GM21737 (cell line): ENCODE measurements around the gene TMEM183A.

Source experiments
- ATAC-seq: cut with Tn5 transposase; IDR thresholded peaks from one replicate; pipeline ENCODE4 v1.9.1; 2021; ENCODE audit warnings: mild to moderate bottlenecking, moderate library complexity; ENCODE audit not compliant: unreplicated experiment

TMEM183A gene, protein sequence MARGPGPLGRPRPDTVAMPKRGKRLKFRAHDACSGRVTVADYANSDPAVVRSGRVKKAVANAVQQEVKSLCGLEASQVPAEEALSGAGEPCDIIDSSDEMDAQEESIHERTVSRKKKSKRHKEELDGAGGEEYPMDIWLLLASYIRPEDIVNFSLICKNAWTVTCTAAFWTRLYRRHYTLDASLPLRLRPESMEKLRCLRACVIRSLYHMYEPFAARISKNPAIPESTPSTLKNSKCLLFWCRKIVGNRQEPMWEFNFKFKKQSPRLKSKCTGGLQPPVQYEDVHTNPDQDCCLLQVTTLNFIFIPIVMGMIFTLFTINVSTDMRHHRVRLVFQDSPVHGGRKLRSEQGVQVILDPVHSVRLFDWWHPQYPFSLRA

DNA sequence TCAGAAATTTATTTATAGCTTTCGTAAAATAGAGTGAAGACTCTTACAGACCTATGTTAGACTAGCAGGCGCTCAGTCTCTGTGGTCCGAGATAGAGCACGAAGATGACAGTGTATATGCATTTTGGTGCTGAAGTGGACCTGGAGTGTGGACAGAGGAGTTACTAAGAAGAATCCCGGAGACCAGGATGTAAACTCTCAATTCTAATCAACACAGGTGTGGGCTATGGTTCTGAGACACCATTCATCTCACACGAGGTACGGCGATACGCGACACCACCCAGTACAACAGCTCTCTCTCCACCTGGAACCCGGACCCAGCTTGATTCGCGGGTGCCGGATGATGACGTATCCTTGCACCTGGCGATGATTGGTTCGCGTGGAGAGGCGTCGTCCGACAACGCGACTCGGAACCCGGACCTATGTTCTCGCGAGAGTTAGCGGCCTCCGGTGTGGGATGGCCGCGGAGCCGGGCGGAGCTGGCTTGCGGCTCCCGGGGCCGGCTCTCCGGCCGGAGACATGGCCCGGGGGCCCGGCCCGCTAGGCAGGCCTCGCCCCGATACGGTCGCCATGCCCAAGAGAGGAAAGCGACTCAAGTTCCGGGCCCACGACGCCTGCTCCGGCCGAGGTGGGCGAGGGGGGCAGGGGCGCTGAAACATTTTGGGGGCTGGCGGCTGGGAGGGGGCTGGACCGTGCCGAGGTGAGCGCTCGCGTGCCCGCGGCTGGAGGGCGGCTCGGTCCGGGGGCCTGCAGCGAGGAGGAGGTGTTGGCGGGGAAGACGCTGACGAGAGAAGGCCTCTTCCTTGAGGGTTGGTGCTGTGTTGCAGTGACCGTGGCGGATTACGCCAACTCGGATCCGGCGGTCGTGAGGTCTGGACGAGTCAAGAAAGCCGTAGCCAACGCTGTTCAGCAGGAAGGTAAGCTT, at the start of gene TMEM183A:
TMEM183A (plus strand) TSS at position 427 of the 924 bp plus-strand sequence; CDS start at position 519, 92 bp downstream.
- ATAC-seq = peak; percentile 96

DNA sequence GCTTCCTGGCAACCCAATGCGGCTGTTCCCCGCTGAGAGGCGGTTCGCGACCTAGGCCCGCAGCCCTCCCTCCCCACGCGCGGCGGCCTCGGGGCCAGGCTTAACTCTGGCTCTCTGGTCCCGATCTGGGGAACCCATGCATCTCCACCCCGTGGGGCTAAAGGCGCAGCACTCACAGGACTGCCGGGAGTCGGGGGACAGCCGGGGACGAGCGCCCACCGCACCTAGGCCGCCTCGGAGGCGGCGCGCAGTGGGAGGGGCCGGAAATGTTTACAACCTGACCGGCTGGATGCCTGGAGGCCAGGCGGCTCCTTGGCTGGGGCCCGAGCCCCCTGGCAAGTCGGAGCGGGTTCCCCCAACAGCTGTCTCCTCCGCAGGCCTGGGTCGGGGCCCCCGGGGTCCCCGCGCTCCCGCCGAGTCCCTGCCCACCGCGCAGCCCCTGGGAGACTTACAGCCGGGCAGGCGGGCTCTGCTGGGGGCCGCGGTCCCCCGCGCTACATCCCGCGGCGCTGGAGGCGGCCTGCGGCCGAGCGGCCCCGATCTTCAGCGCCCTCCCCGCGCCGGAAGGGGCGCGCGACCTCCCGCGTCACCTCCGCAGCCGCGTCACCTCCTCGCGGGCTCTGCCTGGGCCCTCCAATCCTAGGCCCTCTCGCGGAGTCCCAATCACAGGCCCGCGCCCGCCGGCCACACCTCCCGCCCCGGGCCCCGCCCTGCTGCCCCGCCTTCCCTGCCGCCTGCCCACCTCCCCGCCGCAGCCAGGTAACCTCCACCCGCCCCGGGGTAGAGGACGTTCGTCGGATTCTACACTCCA, 49.2 kb upstream of the TMEM183A start, which contains the start of gene ADIPOR1:
ADIPOR1 (minus strand) TSS at position 580 of the 811 bp plus-strand sequence. CDS start 7,242 bp downstream, outside the sequence.
- peak; percentile 97 for ATAC-seq

GRCh38 chr1:202958544-202959275, 48.5 kb upstream of the TMEM183A start:
- no peak for ATAC-seq

- no peak for ATAC-seq
Measured at GRCh38 chr1:202959276-202959620, 47.9 kb upstream of the TMEM183A start.

GRCh38 chr1:202961220-202961880, 45.8 kb upstream of the TMEM183A start:
- no peak for ATAC-seq

GRCh38 chr1:202964791-202965410, 42.3 kb upstream of the TMEM183A start:
- ATAC-seq = no peak

- ATAC-seq = no peak
Measured at GRCh38 chr1:202965422-202965821, 41.8 kb upstream of the TMEM183A start.

DNA sequence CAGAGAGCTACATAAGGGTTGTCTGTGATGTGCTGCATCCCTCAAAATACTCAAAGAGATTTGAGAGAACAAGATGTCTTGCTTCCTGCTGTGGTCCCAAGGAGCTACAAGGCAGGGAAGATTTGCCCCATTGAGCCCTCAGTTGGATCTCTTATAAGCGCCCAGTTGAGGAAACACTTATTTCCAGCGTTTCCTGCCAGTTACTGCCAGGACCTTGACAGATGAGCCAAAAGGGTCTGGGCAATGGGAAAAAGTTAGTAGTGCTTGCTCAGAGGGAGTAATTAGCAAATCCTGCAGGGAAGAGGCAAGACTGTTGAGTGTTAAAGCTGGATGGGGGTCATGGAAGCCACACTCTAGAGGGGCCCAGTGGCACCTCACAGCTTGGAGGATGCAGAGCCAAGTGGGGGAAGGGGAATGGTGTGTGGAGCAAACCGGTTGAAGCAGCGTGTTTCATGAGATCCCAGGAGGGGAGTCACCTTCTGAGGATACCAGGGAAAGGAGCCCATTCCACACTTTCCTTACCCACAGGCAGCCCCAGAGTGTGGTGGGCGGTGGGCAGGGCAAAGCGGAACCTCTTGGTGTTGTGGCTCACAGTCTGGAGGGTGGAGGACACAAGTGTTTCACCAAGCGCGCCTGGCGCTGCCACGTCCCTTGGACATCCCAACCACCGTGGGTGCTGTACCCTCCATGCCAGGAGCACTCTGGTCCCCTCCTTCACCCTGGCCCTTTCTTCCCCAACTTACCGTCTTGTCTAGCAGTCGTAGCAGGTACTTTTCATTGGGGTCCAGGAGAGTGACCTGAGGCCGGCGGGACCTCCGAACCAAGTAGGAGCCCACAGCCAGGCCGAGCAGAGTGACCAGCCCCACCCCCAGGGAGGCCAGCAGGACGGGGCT, 40.9 kb upstream of the TMEM183A start:
- ATAC-seq = no peak

DNA sequence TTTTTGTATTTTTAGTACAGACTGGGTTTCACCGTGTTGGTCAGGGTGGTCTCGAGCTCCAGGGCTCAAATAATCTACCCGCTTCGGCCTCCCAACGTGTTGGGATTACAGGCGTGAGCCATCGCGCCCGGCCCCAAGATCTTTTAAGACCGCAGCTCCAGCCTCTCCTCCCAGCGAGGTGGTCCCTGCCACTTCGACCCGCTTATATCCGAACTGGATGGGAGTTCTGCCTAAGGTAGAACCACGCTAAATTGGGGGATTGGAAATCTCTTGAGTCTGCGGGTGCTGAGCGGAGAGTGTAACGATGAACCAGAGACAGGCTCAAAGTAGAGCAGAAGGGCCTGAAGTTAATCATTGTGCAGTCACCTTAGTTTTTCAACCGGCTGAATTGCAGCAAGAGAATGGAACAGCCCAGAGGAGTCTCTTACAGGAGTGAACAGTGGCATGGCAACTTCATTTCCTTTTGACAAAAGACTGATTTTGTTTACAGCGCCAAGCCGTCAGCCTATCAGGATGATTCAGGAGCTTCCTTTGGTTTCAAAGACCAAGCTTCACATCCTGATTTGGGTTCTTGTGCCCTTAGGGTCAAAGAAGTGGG, 39.4 kb upstream of the TMEM183A start:
- ATAC-seq = peak; percentile 16

GRCh38 chr1:202968351-202968750, 38.8 kb upstream of the TMEM183A start:
- no peak for ATAC-seq

- ATAC-seq = peak; percentile 45
Measured at GRCh38 chr1:202968895-202969295, 38.3 kb upstream of the TMEM183A start.

GRCh38 chr1:202972046-202972445, 35.1 kb upstream of the TMEM183A start:
- ATAC-seq = no peak

- no peak for ATAC-seq
Measured at GRCh38 chr1:202974856-202975255, 32.3 kb upstream of the TMEM183A start.

- no peak for ATAC-seq
Measured at GRCh38 chr1:202976633-202977032, 30.5 kb upstream of the TMEM183A start.

GRCh38 chr1:202979459-202979858, 27.7 kb upstream of the TMEM183A start:
- ATAC-seq = no peak

DNA sequence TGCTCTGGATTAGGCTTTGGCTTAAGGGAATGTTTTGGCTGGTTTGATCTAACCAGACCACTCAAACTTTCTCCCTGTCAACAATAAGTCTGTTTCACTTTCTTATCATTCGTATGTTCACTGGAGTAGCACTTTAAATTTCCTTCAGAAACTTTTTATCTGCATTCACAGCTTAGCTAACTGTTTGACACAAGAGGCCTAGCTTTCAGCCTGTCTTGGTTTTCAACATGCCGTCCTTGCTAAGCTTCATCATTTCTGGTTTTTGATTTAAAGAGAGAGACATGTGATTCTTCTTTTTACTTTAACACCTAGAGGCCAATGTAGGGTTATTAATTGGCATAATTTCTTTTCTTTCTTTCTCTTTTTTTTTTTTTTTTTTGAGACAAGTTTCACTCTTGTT, 25.2 kb upstream of the TMEM183A start:
- ATAC-seq = no peak

DNA sequence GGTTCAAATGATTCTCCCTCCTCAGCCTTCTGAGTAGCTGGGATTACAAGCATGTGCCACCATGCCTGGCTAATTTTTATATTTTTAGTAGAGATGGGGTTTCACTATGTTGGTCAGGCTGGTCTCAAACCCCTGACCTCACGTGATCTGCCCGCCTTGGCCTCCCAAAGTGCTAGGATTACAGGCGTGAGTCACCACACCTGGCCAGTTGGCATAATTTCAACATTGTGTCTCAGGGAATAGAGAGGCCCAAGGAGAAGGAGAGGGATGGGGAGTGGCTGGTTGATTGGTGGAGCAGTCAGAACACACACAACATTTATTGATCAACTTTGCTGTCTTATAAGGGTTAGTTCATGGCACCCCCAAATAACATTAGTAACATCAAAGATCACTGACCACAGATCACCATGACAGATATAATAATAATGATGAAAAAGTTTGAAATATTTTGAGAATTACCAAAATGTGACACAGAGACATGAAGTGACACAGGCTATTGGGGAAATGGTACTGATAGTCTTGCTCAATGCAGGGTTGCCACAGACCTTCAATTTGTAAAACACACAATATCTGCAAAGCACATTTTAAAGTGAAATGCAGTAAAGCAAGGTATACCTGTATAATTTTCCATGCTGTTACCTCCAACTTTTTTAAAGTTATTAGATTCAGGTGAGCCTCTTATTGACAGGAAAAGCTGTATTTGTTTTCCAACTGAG, 24.3 kb upstream of the TMEM183A start:
- ATAC-seq = no peak
